GM20431 (cell line): Measurements from ENCODE around the gene FASTK.
"Not testable (repeated sequence)": the region's sequence is repeated elsewhere in the genome, so short reads cannot be mapped to it uniquely, and the experiment has no call there.

ENCODE experiments used
- in situ Hi-C: fragments of 300-500 bp; cut with MseI, MboI; formaldehyde crosslinking; loops from one replicate; pipeline ENCODE4 v1.15.0; 2020; ENCODE audit warnings: low sequenced_read_pairs; ENCODE audit not compliant: unreplicated experiment

Gene FASTK

DNA sequence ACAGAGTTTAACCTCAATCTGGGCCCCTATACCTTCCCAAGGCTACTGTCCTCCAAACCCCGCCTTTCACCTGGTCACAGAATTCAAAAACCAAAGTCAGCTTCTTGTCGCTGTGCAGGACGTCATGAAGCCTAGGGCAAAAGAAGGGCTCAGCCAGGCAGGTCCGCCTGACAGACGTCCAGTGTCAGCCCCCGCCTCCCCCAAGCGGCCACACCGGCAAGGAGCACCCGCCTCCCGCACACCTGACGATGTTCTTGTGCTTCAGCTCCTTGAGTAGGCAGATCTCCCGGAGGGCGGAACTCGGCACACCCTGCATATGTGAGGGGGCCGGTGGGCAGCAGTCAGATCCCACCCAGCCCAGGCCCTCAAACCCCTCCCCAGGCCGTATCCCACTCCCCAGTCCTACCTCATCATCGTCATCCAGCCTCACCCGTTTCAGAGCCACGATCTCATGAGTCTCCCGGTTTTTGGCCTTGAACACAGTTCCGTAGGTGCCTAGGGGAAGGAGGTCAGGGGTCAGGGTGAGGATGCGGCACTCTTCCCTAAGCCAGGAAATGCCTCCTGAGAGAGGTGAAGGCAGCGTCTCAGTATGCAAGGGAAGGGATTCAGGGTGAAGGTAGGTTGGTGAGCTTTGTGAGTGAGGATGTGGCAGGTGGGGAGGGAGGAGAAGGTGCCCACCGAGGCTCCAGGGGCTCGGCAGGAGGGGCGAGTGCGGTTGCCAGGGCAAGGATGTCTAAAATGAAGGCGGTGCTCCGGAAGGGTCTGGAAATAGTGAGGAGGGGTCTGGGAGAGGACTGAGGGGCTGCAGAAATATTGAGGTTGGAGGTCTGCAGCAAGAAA lies 23.7 kb downstream of the FASTK start:
- in situ Hi-C loops, result no loop called here

DNA sequence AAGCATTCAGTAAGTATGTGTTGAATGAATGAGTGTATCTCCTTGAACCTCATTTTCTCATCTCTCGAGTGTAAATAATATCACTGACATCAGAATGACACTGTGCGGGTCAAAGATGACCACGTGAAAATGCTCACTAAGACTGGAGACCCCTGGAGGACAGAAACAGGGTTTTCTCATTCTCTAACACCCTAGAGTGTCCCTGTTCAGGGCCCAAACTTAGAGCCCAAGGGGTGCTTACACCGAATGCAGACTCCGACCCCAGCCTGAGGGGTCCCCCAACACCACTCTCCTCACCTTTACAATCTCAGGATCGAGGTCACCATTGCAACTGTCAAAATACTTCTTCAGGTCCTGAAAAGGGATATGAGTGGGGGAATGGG lies 24.3 kb downstream of the FASTK start:
- in situ Hi-C loops, result no loop called here

DNA sequence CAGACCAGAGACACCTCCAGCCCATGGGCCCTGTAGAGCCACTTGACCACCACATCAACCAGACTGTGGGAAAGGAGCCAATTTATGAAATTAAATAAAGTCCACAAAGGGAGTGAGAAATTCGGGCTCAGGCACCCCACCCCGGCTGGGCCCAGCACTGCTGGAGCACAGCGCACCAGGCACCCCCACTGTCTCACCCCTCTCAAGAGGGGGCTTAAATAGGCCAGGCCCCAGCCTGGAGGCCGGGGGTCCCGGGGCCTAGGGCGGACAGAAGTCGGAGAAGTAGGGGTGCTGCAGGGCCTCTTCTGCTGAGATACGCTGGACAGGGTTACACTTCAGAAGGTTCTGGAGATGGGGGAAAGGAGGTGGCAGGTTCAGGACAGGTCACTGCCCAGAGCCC lies 26.9 kb downstream of the FASTK start:
- in situ Hi-C loops, result no loop called here

DNA sequence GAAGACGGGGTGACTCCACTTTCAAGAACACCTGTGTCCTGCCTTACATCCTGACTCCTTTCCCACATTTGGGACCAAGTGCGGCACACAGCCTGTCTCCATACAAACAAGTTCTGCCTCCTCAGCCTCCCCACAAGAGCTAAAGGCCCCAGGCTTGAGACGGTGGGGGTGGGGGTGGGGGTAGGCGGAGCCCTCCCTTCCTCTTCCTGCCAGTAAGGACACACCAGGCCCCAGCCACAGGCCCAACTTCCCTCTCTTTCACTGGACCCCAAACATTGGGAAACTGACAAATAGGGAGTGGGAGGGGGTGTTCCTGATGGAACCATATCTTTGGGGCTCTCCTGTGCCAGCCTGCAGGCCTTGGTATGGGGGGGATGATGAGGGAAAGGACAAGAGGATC lies 27.5 kb downstream of the FASTK start:
- in situ Hi-C loops, result no loop called here

DNA sequence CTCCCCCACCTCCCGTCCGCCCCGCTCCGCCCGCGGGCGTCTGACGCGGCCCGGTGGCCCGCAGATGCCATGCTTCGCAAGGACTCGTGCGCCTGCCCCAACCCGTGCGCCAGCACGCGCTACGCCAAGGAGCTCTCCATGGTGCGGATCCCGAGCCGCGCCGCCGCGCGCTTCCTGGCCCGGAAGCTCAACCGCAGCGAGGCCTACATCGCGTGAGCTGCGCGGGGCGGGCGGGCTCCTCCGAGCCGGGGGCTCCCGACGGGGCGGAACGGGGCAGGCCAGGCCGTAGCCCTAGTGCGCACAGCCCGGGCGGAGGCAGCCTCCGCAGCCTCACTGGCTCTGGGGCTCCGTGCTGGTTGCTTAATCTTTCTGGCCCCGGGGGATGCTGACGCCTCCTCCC lies 29.5 kb downstream of the FASTK start:
- in situ Hi-C loops, result no loop called here

DNA sequence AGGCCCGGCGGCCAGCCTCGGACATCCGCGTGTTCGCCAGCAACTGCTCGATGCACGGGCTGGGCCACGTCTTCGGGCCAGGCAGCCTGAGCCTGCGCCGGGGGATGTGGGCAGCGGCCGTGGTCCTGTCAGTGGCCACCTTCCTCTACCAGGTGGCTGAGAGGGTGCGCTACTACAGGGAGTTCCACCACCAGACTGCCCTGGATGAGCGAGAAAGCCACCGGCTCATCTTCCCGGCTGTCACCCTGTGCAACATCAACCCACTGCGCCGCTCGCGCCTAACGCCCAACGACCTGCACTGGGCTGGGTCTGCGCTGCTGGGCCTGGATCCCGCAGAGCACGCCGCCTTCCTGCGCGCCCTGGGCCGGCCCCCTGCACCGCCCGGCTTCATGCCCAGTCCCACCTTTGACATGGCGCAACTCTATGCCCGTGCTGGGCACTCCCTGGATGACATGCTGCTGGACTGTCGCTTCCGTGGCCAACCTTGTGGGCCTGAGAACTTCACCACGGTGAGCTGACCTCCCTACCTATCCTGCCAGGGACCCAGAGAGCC lies 31.6 kb downstream of the FASTK start:
- in situ Hi-C loops, result no loop called here

DNA sequence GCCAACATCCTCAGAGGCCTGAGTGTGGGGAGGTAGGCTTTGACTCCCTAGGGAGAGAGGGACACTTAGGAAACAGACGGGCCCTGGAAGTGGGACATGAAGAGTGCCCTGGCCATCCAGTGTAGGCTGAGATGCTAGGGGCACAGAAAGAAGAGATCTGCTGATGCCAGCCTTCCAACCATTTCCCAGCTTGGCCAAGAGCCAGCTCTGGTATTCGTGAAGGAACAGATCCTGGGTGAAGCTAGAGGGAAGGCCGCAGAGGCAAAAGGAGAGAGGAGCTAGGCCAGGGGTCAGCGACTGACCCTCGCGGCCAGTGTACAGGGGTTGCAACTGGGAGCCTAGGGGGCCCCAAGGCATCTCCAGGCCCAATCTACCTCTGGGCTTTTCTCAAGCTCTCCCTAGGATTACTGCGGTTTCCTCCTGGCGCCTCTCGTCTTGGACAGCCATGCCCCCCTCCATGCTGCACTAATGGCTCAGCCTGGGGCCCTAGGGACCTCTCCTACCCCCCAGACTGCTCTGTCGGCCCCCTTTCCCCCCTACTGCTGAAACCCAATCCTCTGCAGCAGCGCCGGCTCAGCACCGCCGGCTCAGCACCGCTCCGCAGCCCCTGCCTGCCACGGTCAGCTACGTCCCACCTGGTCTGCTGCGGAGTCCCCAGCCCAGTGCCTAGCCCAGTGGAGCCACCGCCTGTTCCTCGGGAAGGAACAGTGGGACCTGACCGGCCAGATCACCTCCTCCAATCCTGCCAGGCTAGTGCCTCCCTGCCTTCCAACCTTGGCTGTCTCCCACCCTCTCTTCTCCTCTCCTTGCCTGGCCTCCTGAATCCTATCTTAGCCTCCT lies 32.4 kb downstream of the FASTK start, which contains the start of gene ASIC3:
TSS of gene ASIC3 (plus strand) at position 556 of the 840 bp plus-strand sequence. CDS start 355 bp downstream, outside the sequence.
- in situ Hi-C loops, result no loop called here

DNA sequence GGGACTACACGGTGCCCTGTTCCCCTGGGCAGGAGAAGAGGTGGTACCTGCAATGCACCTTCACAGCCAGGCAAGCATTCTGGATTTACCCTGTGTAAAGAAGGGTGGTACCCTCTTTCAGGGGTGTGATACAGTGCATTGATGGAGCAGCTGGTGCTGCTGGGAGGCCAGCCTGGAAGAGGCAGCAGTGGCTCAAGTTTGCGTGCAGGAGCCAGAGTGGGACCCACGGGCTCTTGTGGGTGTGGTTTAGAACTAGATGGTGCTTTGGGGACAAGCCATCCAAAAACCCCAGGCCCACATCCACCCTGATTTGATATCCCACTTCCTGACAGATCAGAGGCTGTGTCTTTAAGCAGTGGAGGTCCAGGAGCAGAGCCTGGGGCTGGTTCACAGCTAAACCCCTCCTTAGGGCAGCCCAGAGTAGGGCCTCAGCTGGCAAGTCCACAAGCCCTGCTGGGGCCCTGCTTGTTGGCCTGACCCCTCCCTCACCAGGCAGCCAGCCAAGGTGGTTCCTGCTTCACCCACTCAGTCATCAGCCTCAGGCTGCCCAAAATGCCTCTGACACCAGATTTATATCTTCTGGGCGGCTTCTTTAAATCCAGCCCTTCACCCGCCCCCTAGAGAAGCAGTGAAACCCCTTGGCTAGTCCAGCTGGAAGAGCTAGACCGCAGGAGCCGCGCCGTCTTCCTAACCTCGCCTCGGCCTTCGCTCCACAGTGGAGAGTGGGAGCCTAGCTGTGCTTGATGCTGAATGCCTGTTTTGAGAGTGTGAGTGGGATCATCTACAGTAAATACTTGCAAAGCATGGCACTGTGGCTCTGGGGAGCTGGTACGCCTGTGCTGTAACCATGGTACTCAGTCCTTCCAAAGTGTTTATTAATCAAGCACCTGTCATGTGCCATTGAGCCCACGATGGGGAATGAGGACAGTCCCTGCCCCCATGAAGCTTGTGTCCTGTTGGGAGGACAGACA lies 33.7 kb downstream of the FASTK start:
- in situ Hi-C loops, result no loop called here

DNA sequence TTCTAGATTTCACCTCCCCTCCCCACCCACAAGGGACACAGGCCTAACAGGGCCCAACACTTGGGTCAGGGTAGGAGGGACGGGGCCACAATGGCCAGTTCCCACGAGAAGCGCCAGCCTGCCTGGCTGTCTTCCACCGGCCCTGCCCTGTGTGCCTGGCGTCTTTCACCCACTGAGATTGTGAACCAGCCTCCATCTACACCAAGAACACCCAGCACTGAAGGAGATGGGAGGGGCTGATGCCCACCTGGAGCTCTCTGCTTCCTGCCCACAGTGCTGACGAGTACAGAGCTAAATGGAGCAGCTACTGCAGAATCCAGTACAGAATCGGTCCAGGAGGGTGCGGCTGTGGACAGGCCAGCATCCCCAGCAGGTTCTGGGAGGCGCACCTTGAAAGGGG lies 34.6 kb downstream of the FASTK start:
- in situ Hi-C loops, result no loop called here

DNA sequence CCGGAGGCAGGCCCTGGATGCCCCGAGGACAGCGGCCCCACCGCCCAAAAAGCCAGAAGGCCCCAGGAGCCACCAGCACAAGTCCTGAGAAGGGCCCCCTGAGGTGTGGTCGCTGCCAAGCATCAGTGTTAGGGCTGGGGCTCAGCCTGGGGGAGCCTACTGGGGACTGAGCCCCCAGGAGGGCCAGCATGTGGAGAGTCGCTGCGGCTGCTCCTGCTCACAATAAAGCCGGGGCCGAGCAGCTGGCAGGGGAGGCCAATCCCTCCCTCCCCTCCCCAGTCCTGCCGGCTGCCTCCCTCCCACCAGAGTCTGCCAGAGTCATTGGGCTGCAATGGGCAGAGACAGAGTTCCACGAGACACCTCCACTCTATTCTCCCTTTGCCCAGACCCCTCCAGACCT lies 35.3 kb downstream of the FASTK start:
- in situ Hi-C loops, result no loop called here

DNA sequence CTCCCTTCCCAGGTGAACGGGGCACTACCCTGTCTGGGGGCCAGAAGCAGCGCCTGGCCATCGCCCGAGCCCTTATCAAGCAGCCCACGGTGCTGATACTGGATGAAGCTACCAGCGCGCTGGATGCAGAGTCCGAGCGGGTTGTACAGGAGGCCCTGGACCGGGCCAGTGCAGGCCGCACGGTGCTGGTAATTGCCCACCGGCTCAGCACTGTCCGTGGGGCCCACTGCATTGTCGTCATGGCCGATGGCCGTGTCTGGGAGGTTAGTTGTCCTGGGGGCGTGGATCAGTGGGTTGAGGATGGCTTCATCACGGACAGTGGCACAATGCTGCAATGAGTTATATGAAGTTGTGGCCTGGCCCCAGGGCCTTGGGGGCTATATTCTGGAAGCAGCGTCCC lies 36.6 kb downstream of the FASTK start:
- in situ Hi-C loops, result no loop called here

DNA sequence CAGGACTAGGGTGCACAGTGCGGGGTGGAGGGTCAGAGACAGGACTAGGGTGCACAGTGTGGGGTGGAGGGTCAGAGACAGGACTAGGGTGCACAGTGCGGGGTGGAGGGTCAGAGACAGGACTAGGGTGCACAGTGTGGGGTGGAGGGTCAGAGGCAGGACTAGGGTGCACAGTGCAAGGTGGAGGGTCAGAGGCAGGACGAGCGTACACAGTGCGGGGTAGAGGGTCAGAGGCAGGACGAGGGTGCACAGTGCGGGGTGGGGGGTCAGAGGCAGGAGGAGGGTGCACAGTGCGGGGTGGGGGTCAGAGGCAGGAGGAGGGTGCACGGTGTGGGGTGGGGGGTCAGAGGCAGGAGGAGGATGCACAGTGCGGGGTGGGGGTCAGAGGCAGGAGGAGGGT lies 37.2 kb downstream of the FASTK start:
- in situ Hi-C loops, result not testable (repeated sequence)

DNA sequence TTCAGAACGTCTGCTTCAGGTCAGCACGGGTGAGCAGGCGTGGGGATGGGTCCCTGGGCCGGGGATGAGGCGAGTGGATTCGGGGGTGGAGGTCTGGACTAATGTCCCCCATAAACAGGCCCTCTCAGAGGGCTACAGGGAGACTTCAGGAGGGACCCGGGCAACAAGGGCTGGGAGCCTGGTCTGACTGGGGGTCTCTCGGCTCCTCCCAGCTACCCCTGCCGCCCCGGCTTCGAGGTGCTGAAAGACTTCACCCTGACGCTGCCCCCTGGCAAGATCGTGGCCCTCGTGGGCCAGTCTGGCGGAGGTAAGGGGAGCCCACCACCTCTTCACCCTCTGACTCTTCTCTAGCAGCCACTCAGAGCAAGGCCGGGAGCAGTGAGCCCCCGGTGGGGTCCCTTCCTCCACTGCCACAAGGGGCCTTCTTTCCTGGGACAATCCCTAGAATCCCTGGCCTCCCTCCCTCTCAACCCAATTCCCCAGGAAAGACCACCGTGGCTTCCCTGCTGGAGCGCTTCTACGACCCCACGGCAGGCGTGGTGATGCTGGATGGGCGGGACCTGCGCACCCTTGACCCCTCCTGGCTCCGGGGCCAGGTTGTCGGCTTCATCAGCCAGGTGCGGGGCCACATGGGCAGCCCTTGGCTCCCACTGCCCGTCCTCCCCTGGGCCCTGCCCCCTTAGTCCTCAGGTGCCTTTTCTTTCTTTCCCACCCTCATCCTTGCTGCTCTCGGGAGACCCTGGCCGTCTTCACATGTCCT lies 39.8 kb downstream of the FASTK start:
- in situ Hi-C loops, result no loop called here

DNA sequence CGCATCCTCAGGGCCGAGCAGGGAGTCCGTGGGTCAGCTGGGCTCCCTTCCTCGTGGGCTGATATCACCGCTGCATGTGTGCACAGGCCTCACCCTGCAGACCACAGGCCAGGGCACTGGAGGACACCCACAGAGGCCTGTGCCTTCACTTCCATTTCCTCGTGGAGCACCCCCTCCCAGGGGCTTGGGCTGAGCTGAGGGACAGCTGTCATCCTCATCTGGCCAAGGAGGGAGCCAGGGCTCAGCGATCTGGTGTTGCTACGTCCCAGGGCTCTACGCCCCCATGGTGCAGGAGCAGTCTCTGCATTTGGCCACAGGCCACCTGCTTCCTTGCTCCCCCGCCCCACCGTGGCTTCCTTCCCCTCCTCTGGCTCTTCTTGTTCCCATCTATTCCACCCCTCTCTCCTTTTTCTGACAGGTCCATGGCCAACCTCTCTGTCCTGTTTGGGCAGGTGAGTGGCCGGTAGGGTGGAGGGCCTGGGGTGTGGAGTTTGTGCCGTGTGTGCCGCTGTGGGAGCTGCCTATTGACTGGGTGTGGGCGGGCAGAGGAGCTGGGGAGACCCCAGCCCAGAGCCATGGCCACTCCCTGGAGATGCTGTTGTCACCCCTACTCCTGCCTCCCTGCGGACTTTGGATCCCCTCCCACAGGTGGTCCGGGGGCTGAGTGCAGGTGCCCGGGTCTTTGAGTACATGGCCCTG lies 40.6 kb downstream of the FASTK start:
- in situ Hi-C loops, result no loop called here

DNA sequence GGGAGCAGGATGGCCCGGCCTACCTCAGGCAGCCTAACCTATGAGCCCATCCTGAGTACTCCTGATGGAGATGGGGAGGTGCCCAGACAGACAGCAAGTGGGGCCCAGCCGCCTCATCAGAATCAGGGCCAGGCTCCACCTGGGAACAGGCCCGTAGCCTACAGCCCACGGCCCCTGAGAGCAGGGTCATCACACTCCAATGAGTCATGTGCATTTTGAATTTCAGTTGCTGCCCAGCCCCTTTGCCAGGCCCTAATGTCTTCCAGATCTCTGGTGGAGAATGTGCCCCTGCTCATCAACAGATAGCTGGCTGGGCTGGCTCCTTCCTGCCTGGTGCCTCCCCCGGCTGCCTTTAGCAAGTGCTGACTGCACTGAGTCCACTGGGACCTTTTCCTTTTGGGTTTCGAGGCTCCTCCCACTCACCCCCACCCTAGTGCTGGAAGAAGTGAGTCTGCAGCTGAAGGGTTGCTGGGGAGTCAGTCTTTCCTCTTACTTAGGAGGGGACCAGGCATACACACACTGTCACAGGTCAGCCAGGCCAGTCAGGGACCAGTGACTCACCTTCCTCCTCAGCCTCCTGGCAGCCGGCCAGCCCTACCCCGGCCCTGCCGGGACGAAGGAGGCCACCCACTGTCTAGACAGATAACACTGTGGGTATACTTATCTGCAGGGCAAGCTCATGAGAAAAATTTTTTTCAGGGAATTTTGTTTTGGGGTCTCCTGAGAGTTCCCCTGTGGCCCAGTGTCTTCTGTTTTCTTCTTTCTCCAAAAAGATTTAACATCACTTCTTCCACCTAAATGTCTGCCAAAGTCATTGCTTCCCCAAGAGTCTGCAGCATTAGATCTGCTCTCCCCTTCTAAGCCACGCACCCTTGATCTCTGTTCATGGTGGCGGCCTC lies 41.4 kb downstream of the FASTK start:
- in situ Hi-C loops, result no loop called here

DNA sequence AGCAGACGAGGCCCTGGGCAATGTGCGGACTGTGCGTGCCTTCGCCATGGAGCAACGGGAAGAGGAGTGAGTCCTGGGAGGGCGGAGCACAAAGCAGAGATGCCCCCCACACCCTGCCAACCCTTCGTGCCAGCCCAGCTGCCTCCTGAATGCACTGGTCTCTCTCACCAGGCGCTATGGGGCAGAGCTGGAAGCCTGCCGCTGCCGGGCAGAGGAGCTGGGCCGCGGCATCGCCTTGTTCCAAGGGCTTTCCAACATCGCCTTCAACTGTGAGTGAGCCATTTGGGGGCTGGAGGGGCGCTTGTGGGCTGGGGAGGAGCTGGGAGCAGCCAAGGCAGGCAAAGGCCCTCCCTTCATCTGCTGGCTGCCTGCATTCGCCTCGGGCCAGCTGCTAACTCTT lies 44.7 kb downstream of the FASTK start:
- in situ Hi-C loops, result no loop called here

DNA sequence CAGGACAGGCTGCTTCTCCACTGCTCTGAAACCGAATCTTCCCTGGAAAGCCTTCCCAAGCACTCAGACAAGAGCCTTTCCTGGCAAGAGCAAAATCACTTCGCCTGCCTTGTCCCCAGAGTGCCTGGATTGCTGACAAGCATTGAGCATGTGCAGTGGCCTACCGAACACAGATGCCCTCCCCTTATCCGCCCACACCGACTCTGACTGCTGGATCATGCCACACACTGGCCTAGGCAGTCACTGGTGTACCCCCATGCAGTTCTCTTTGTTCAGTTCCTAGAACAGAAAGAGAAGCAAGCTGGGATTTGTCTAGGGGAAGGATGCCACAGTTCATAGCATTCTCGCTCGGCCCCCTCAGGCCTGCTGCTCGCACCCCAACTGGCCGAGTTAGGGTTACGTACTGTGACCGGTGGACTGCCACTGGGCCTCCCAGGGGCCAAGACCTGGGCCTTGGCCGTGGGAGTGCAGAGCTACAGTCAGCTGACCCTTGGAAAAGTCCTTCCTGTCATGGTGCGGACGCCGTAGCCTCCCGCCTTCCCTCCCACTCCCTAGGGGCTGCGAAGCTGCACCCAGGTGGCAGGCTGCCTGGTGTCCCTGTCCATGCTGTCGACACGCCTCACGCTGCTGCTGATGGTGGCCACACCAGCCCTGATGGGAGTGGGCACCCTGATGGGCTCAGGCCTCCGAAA lies 45.4 kb downstream of the FASTK start:
- in situ Hi-C loops, result no loop called here
